SIG-M5 treated with dmso at 0.1 percent for 504 hours (cell line): ENCODE results near the gene L3MBTL4.
"Not testable (repeated sequence)": the region's sequence is repeated elsewhere in the genome, so short reads cannot be mapped to it uniquely, and the experiment has no call there.

ENCODE experiments used
- DNase-seq: peaks from one replicate; lab custom pipeline; 2025; ENCODE audit not compliant: unreplicated experiment; lab: John Stamatoyannopoulos, UW

L3MBTL4 gene

DNA sequence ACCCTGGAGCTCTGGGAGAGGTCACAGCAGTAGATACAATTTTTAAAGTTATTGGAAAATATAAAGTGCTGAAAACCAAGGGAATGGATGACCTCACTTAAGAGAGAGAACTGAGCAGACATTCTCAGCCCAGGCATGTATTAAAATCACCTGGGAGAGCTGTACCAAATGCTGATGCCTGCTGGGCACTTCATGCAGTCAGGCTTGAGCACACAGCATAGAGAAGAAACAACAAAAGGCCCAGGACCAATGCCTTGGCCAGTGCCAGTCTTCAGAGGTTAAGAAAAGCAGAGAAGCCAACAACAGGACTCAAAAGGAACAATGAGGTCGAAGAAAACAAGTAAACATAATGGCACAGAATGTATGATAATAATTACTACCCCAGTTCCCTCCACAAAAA lies 211.8 kb downstream of the L3MBTL4 start:
- no peak for DNase-seq

DNA sequence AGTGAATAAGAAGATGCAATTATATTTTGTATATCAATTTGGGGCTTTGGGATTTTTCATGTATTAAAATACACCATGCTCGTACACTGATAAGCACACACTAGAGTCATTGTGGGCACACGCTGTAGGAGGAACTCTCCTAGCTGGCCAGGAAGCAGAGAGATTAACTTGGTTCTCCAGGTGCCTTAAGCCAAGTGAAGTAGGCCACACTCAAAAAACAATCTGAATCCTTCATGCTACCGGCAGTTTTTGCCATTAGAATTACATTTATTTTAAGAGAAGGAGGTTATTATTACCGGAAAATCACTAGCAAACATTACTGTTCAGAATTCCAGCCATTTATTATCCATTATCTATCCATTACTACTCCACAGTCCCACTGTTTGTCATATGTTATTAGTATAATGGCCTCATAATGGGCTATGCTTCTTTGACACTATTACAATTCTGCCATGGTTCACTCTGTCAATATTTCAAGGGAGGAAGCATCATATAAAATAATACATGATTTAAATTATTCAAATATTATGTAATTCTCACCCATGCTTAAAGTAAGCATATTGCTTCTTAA lies 214.4 kb downstream of the L3MBTL4 start:
- no peak for DNase-seq

DNA sequence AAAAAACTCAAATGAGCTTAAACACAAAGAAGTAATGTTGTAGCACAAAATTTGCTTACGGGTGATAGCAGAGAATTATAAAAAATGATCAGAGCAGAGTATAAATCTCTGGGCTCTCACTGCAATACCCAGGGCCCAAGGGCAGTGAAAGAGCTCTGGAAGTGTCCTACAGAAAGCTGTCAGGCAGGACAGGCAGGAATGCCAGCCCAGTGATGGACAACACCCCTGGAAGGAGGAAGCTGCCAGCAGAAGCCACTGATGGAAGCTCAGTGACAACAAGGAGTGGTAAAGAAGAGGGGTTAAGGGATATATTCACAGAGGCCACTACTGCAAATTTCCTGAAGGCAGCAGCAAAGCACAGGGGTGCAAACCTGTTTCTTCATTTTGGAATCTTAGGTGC lies 214.9 kb downstream of the L3MBTL4 start:
- no peak for DNase-seq

DNA sequence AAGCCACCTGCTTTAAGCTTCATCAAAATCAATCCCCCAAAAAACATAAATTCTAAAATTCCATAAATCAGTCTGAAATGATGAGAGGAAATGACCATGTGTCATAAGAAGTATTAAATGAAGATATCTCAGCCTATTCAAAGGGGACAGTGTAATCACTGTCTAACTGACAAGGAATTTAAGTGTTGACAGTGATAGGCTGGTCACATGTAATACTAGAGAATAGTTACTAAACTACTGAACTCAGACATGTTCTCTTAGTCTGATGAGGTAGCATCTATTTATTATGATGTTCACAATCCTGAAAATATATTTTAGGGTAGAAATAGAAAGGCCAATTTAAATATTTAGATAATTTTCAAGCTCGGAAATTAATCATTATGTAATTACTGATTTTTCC lies 216.1 kb downstream of the L3MBTL4 start:
- DNase-seq, result no peak

DNA sequence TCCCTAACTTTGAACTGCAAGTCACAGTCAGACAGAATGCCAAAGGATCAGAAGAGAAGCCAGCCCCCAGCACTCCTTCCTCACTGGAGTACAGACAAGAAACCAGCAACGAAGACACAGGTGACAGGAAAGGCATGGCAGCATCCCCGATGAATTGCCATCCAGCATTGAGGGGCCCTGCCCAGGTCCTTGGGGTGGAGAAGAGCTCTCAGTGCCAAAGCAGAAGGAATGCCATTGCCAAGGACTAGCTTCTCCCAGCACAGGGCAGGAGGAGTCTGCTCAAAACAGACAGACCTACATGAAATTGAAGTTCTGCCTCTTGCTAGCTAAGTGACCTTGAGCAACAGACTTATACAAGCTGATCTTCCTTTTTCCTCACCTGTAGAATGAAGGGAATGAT lies 220.1 kb downstream of the L3MBTL4 start:
- DNase-seq, result no peak

- not testable (repeated sequence) for DNase-seq
Measured at GRCh38 chr18:6185782-6186181, 228.9 kb downstream of the L3MBTL4 start.

DNA sequence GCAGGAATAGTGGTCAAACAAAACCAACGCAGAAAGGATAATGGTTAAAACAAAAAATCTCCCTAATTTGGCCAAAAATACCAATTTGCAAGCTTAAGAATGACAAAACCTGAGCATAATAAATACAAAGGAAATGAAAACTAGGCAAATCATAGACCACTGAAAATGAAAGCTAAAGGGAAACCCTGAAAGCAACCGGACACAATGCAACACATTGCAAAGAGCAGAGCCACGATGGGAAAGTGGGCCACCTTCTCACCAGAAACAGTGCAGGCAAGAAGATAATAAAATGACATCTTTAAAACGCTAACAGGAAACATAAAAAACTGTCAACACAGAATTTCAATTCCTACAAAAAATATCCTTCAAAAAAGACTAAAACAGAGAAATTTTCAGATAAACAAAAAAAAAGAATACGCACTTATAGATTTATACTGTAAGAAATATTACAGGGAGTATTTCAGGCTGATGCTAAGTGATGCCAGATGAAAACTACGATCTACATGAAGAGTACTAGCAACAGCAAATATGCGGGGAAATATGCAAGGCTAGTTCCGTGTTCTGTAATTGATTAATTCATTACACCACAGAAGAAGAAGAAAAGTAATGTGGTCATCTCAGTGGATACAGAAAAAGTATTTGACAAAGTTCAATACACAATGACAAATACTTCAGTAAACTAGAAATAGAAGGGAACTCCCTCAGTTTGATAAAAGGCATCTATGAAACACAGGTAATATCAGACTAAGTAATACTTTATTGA lies 239.5 kb downstream of the L3MBTL4 start:
- no peak for DNase-seq

DNA sequence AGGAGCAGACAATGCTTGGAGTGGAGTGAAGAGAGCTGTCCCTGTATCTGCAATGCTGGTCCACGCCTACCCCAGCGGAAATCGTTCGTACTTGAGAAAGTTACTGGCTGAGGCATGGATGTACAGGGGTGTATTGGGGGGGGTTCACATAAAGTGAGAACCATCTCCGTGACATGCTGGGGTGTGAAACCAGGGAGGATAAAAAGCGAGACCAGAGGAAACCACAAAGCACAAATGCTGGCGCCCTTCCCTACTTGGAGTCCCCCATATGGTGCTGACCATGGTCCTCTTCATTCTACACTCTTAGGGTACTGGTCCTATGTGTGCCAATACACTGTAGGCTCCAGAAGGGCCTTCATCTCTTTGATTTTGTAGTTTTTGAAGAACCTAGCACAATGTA lies 244.1 kb downstream of the L3MBTL4 start:
- DNase-seq, result no peak

DNA sequence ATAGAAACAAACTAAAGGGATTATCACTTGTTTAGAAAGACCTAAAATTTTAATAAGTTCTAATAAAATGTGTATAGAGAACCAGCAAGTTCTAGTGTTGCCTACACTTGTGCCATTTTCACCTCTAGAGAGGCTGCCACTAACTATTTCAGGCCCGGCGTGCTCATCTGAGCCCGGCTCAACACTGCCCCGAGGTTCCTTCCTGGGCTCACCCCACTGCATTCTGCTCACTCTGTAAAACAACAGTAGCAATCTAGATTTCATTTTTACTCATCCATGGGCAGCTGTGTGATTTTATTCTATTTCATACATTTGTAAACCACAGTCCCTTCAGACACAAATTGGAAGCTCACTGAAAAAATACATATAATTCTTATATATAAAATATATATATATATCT lies 253.2 kb downstream of the L3MBTL4 start:
- no peak for DNase-seq

- DNase-seq, result no peak
Measured at GRCh38 chr18:6159426-6159825, 255.3 kb downstream of the L3MBTL4 start.

DNA sequence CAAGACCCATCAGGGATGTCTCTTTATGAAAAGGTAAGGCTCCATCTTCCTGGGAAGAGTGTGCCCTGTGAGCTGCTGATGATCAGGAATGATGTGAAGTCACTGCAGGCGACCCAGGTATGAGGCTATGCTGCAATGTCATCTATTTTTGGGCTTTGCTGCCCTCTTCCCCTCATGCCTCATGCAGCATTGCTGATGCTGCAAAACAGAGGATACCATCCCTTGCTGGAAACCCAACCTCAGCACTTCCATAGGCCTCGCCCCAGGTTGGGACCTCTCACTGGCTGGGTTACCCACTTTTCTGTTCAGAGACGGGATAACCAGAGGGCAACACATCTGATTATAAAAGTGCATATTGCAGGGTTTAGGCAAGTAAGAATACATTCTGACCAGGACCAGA lies 255.8 kb downstream of the L3MBTL4 start:
- DNase-seq, result no peak

GRCh38 chr18:6156446-6156845 lies 258.3 kb downstream of the L3MBTL4 start:
- DNase-seq, result no peak

GRCh38 chr18:6155707-6156106 lies 259.0 kb downstream of the L3MBTL4 start:
- no peak for DNase-seq

GRCh38 chr18:6150430-6150829 lies 264.3 kb downstream of the L3MBTL4 start:
- DNase-seq, result no peak

DNA sequence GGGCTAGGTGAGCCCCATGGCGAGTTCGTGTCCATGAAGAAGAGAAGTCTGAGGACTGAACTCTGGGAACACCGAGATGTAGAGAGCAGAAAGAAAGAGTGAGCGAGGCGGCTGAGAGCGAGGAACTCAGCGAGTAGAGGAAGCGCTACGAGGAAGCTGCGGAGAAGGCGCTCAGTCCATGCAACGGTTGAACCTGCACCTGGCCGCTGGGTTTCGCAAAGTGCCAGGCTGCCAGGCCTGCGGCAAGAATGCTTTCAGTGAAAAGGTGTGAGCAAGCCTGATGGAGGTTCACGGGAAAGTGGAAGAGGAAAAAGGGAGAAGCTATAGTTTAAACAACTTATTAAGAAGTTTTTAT lies 268.4 kb downstream of the L3MBTL4 start:
- DNase-seq, result no peak

GRCh38 chr18:6145645-6146306 lies 268.9 kb downstream of the L3MBTL4 start:
- no peak for DNase-seq

GRCh38 chr18:6139007-6139406 lies 275.7 kb downstream of the L3MBTL4 start:
- no peak for DNase-seq

DNA sequence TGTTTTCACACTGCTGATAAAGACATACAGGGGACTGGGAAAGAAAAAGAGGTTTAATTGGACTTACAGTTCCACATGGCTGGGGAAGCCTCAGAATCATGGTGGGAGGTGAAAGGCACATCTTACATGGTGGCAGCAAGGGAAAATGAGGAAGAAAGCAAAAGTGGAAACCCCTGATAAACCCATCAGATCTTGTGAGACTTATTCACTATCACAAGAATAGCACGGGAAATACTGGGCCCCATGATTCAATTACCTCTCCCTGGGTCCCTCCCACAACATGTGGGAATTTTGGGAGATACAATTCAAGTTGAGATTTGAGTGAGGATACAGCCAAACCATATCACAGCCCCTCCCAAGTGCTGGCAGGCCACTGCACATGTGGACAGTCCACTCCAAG lies 278.8 kb downstream of the L3MBTL4 start:
- not testable (repeated sequence) for DNase-seq

DNA sequence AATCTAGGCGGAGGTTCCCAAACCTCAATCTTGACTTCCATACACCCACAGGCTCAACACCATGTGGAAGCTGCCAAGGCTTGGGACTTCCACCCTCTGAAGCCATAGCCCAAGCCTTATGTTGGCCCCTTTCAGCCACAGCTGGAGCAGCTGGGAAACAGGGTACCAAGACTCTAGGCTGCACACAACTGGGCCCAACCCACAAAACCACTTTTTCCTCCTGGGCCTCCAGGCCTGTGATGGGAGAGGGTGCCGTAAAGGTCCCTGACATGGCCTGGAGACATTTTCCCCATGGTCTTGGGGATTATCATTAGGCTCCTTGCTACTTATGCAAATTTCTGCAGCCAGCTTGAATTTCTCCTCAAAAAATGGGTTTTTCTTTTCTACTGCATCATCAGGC lies 279.7 kb downstream of the L3MBTL4 start:
- not testable (repeated sequence) for DNase-seq

- DNase-seq, result no peak
Measured at GRCh38 chr18:6132751-6133368, 281.9 kb downstream of the L3MBTL4 start.

- DNase-seq, result no peak
Measured at GRCh38 chr18:6120820-6121279, 293.9 kb downstream of the L3MBTL4 start.

- DNase-seq, result no peak
Measured at GRCh38 chr18:6119761-6120160, 294.9 kb downstream of the L3MBTL4 start.
